ENCODE results near the gene LRRC40. TPM values are rescaled to one million over a fixed set of nuclear protein-coding genes. Genes with fewer than 3 reads are reported as not detected.

Gene LRRC40
- total RNA-seq, 1 donor from 2014 or later = 21.9 TPM

GRCh38 chr1:70109241-70109640 is 96.1 kb downstream of the LRRC40 start:
- no peak for DNase-seq

- DNase-seq = no peak
These were observed 101.6 kb downstream of the LRRC40 start for GRCh38 chr1:70103770-70104169.

DNA sequence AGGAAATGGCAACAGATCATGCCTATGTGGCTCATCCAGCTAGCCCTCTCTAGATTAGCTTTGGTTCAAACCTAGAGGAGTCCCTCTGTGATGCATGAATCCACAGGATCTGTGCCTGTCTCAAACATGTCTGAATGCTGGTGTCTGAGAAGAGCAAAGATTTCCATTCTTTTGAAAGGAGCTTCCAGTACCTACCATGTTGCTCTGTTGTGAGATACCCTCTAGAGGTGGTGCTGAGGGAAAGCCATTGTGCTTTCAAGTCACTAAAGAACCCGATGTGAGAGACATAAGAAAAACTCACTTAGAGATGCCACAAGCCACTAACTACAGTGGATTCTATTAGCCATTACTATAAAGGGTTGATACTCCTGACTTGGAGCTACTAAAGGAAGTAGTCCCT is 103.6 kb downstream of the LRRC40 start:
- no peak for DNase-seq

- DNase-seq = peak; percentile 0
These were observed 104.1 kb downstream of the LRRC40 start for GRCh38 chr1:70101231-70101630.

Small RNA genes lying within 50 kb of the gene (small RNA-seq; reads per million reads assigned to genes)
- gene RN7SL242P (ENCODE audit: low replicate concordance) = not detected

Other genes with a start within 250 kb of the LRRC40 start
- 192 TPM for gene SRSF11, start 15.8 kb upstream of the LRRC40 start, total RNA-seq
- gene ANKRD13C, start 149.1 kb upstream of the LRRC40 start, total RNA-seq = 40.0 TPM
- 2.1 TPM for gene CTH, start 205.7 kb upstream of the LRRC40 start, total RNA-seq